ENCODE measurements around the gene NXN. TPM values are rescaled to one million over a fixed set of nuclear protein-coding genes. Genes with fewer than 3 reads are reported as not detected.
"Not testable (repeated sequence)": the region's sequence is repeated elsewhere in the genome, so short reads cannot be mapped to it uniquely, and the experiment has no call there.

Gene NXN
- total and polyA plus RNA-seq, 2 donors (not counting 1 experiment from before 2014, with no cell fraction given) = 0.04 to 0.17 TPM

- Histone ChIP-seq H3K27me3 (replicated peaks in 1 of 4; ENCODE audit: control extremely low read depth in 1 of 4, control insufficient read depth in 3 of 4, insufficient read depth in 4 of 4, low read length in 3 of 4) (no peaks in the 10 kb centered on the region), H3K27ac (ENCODE audit: low read length in 2 of 2) (no peak overlapping the region), H2AFZ (ENCODE audit: insufficient read depth, low read depth, low read length, poor library complexity, severe bottlenecking) (no peak overlapping the region), H3K9ac (ENCODE audit: low read length) (no peak overlapping the region), H3K9me3 (ENCODE audit: control extremely low read depth in 1 of 3, control insufficient read depth in 2 of 3, insufficient read depth in 1 of 3, low read length in 2 of 3) (peaks cover 0 to 15% (median 0%) of the 10 kb centered on the region in 3 donors), H3K4me1 (ENCODE audit: control insufficient read depth in 2 of 2, insufficient read depth in 2 of 2, low read length in 2 of 2) (no peaks in the 10 kb centered on the region), H3K79me2 (ENCODE audit: control insufficient read depth, insufficient read depth, low read length) (no peaks in the 10 kb centered on the region), H3K4me2 (replicated peaks; ENCODE audit: low read depth, low read length, poor library complexity, severe bottlenecking) (no peak overlapping the region), H4K20me1 (ENCODE audit: control insufficient read depth, insufficient read depth, low read length, poor library complexity, severe bottlenecking) (no peaks in the 10 kb centered on the region), H3K4me3 (ENCODE audit: control extremely low read depth in 1 of 5, extremely low read depth in 1 of 5, insufficient read depth in 1 of 5, low read depth in 2 of 5, low read length in 4 of 5) (no peak overlapping the region), H3K36me3 (replicated peaks in 1 of 2; ENCODE audit: control extremely low read depth in 1 of 2, control insufficient read depth in 1 of 2, extremely low read depth in 1 of 2, insufficient read depth in 2 of 2, low read length in 1 of 2) (no peaks in the 10 kb centered on the region)
- Mint-ChIP-seq H3K27ac (no peak overlapping the region), H3K4me3 (no peak overlapping the region), H3K9me3 (ENCODE audit: insufficient read depth) (no peaks in the 10 kb centered on the region), H3K4me1 (no peaks in the 10 kb centered on the region), H3K27me3 (peaks cover 3% of the 10 kb centered on the region)
- ChIA-PET CTCF (no interaction called here), POLR2A (interaction anchor here (0.7 kb wide), 1 partner anchor 199 kb away, joined by 3 read pairs; no protein-coding TSS in a partner anchor)
- ATAC-seq (ENCODE audit: low read depth) (no peak), DNase-seq (no peak)
- intact Hi-C loops (cut with micrococcal nuclease) = no loop called here
- WGBS (ENCODE audit: insufficient coverage) = 71% methylated on average over 3 of the region's 7 CpGs
- TF ChIP-seq EZH2 (IDR thresholded peaks at IDR 0.05; ENCODE audit: borderline replicate concordance, insufficient read depth, low read depth, low read length, poor library complexity, severe bottlenecking) (no peak), CTCF (IDR thresholded peaks at IDR 0.05) (no peak)
Observed at GRCh38 chr17:830950-831349, 148.6 kb downstream of the NXN start.

- CTCF ChIA-PET = no interaction called here
- no peak overlapping the region for H3K4me2 ChIP-seq (replicated peaks; ENCODE audit: low read depth, low read length, poor library complexity, severe bottlenecking)
- no peak overlapping the region for H3K27ac ChIP-seq (ENCODE audit: low read length in 2 of 2)
- H3K27me3 Mint-ChIP-seq = peaks cover 3% of the 10 kb centered on the region
- intact Hi-C loops (cut with micrococcal nuclease) = no loop called here
- H3K4me3 ChIP-seq (ENCODE audit: control extremely low read depth in 1 of 5, extremely low read depth in 1 of 5, insufficient read depth in 1 of 5, low read depth in 2 of 5, low read length in 4 of 5) = no peak overlapping the region
- H3K9ac ChIP-seq (ENCODE audit: low read length) = no peak overlapping the region
- no peak for TF ChIP-seq EZH2 (IDR thresholded peaks at IDR 0.05; ENCODE audit: borderline replicate concordance, insufficient read depth, low read depth, low read length, poor library complexity, severe bottlenecking)
- no peak for TF ChIP-seq CTCF (IDR thresholded peaks at IDR 0.05)
- no peaks in the 10 kb centered on the region for H3K79me2 ChIP-seq (ENCODE audit: control insufficient read depth, insufficient read depth, low read length)
- H3K4me1 ChIP-seq (ENCODE audit: control insufficient read depth in 2 of 2, insufficient read depth in 2 of 2, low read length in 2 of 2) = no peaks in the 10 kb centered on the region
- no peaks in the 10 kb centered on the region for H3K9me3 Mint-ChIP-seq (ENCODE audit: insufficient read depth)
- no peaks in the 10 kb centered on the region for H3K27me3 ChIP-seq (replicated peaks in 1 of 4; ENCODE audit: control extremely low read depth in 1 of 4, control insufficient read depth in 3 of 4, insufficient read depth in 4 of 4, low read length in 3 of 4)
- DNase-seq (no peak), ATAC-seq (ENCODE audit: low read depth) (no peak)
- peaks cover 0 to 15% (median 0%) of the 10 kb centered on the region in 3 donors for H3K9me3 ChIP-seq (ENCODE audit: control extremely low read depth in 1 of 3, control insufficient read depth in 2 of 3, insufficient read depth in 1 of 3, low read length in 2 of 3)
- no peak overlapping the region for H3K27ac Mint-ChIP-seq
- H3K4me1 Mint-ChIP-seq = no peaks in the 10 kb centered on the region
- no peaks in the 10 kb centered on the region for H3K36me3 ChIP-seq (replicated peaks in 1 of 2; ENCODE audit: control extremely low read depth in 1 of 2, control insufficient read depth in 1 of 2, extremely low read depth in 1 of 2, insufficient read depth in 2 of 2, low read length in 1 of 2)
- WGBS (ENCODE audit: insufficient coverage) = 79% methylated on average over 19 of the region's 19 CpGs
- H3K4me3 Mint-ChIP-seq = no peak overlapping the region
- no peaks in the 10 kb centered on the region for H4K20me1 ChIP-seq (ENCODE audit: control insufficient read depth, insufficient read depth, low read length, poor library complexity, severe bottlenecking)
- POLR2A ChIA-PET = no interaction called here
- H2AFZ ChIP-seq (ENCODE audit: insufficient read depth, low read depth, low read length, poor library complexity, severe bottlenecking) = no peak overlapping the region
Observed at GRCh38 chr17:830381-830780, 149.2 kb downstream of the NXN start.

- H3K27ac Mint-ChIP-seq = not testable (repeated sequence)
Observed at GRCh38 chr17:829614-830013, 150.0 kb downstream of the NXN start.

More at GRCh38 chr17:829614-830013, 150.0 kb downstream of the NXN start:
- H3K4me3 Mint-ChIP-seq; H3K27me3 Mint-ChIP-seq; H3K4me1 ChIP-seq (ENCODE audit: control insufficient read depth in 2 of 2, insufficient read depth in 2 of 2, low read length in 2 of 2); H3K9ac ChIP-seq (ENCODE audit: low read length); H3K27ac ChIP-seq (ENCODE audit: low read length in 2 of 2); H3K36me3 ChIP-seq (replicated peaks in 1 of 2; ENCODE audit: control extremely low read depth in 1 of 2, control insufficient read depth in 1 of 2, extremely low read depth in 1 of 2, insufficient read depth in 2 of 2, low read length in 1 of 2); CTCF ChIA-PET; intact Hi-C loops (cut with micrococcal nuclease); H2AFZ ChIP-seq (ENCODE audit: insufficient read depth, low read depth, low read length, poor library complexity, severe bottlenecking); H3K9me3 Mint-ChIP-seq (ENCODE audit: insufficient read depth); H3K27me3 ChIP-seq (replicated peaks in 1 of 4; ENCODE audit: control extremely low read depth in 1 of 4, control insufficient read depth in 3 of 4, insufficient read depth in 4 of 4, low read length in 3 of 4); H3K4me3 ChIP-seq (ENCODE audit: control extremely low read depth in 1 of 5, extremely low read depth in 1 of 5, insufficient read depth in 1 of 5, low read depth in 2 of 5, low read length in 4 of 5); POLR2A ChIA-PET; H3K79me2 ChIP-seq (ENCODE audit: control insufficient read depth, insufficient read depth, low read length); H3K4me1 Mint-ChIP-seq; DNase-seq; H4K20me1 ChIP-seq (ENCODE audit: control insufficient read depth, insufficient read depth, low read length, poor library complexity, severe bottlenecking); H3K4me2 ChIP-seq (replicated peaks; ENCODE audit: low read depth, low read length, poor library complexity, severe bottlenecking); ATAC-seq (ENCODE audit: low read depth): not testable (repeated sequence)
- peaks cover 0 to 15% (median 0%) of the 10 kb centered on the region in 3 donors for H3K9me3 ChIP-seq (ENCODE audit: control extremely low read depth in 1 of 3, control insufficient read depth in 2 of 3, insufficient read depth in 1 of 3, low read length in 2 of 3)
- WGBS (ENCODE audit: insufficient coverage) = no CpG with 5 or more reads among the region's 3 CpGs

Data from B cell (primary cell).